ENCODE measurements around the gene DAB2IP.

Gene DAB2IP

DNA sequence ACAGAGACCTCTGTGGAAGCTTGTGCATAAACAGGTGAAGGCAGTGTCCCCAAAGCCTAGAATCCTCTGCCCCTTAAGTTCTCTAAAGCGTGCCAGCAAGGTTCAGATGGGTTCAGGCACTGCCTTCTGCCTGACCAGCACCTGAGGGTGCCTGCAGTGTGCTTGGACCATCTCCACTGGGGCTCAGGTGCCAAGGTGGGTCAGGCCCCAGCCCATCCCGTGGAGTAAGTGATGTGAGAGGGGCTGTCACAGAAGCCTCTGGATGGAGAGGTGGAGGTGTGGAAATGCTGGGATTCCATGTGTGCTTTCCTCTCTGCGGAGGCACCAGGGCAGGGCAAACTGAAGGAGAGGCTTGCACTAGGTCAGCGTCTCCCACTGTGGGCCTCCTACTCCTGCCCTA lies 118.5 kb downstream of the DAB2IP start:
- H3K4me3 ChIP-seq (ENCODE audit: low read length), result no peak overlapping the region
- H3K79me2 ChIP-seq (ENCODE audit: control insufficient read depth, low read length), result no peaks in the 10 kb centered on the region
- H3K9me2 ChIP-seq (replicated peaks; ENCODE audit: control insufficient read depth, low read length), result no peaks in the 10 kb centered on the region
- no peak overlapping the region for H3K27ac ChIP-seq (ENCODE audit: low read depth, low read length)
- TF ChIP-seq, protein P1, sequence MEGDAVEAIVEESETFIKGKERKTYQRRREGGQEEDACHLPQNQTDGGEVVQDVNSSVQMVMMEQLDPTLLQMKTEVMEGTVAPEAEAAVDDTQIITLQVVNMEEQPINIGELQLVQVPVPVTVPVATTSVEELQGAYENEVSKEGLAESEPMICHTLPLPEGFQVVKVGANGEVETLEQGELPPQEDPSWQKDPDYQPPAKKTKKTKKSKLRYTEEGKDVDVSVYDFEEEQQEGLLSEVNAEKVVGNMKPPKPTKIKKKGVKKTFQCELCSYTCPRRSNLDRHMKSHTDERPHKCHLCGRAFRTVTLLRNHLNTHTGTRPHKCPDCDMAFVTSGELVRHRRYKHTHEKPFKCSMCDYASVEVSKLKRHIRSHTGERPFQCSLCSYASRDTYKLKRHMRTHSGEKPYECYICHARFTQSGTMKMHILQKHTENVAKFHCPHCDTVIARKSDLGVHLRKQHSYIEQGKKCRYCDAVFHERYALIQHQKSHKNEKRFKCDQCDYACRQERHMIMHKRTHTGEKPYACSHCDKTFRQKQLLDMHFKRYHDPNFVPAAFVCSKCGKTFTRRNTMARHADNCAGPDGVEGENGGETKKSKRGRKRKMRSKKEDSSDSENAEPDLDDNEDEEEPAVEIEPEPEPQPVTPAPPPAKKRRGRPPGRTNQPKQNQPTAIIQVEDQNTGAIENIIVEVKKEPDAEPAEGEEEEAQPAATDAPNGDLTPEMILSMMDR (IDR thresholded peaks at IDR 0.05; ENCODE audit: low read depth, low read length, poor library complexity, severe bottlenecking), result no peak
- no peaks in the 10 kb centered on the region for H4K20me1 ChIP-seq (ENCODE audit: control insufficient read depth, insufficient read depth, low read depth, low read length)
- H3K4me1 ChIP-seq (ENCODE audit: control insufficient read depth, low read length), result no peaks in the 10 kb centered on the region
- no peak overlapping the region for H3K4me2 ChIP-seq (ENCODE audit: low read length)
- no peaks in the 10 kb centered on the region for H3K27me3 ChIP-seq (ENCODE audit: control insufficient read depth, low read length)
- no peaks in the 10 kb centered on the region for H3K36me3 ChIP-seq (ENCODE audit: control insufficient read depth, low read length)
- no peaks in the 10 kb centered on the region for H3K9me3 ChIP-seq (ENCODE audit: control insufficient read depth, insufficient read depth, low read length)
- H3F3A ChIP-seq (ENCODE audit: control insufficient read depth, insufficient read depth), result no peaks in the 10 kb centered on the region

DNA sequence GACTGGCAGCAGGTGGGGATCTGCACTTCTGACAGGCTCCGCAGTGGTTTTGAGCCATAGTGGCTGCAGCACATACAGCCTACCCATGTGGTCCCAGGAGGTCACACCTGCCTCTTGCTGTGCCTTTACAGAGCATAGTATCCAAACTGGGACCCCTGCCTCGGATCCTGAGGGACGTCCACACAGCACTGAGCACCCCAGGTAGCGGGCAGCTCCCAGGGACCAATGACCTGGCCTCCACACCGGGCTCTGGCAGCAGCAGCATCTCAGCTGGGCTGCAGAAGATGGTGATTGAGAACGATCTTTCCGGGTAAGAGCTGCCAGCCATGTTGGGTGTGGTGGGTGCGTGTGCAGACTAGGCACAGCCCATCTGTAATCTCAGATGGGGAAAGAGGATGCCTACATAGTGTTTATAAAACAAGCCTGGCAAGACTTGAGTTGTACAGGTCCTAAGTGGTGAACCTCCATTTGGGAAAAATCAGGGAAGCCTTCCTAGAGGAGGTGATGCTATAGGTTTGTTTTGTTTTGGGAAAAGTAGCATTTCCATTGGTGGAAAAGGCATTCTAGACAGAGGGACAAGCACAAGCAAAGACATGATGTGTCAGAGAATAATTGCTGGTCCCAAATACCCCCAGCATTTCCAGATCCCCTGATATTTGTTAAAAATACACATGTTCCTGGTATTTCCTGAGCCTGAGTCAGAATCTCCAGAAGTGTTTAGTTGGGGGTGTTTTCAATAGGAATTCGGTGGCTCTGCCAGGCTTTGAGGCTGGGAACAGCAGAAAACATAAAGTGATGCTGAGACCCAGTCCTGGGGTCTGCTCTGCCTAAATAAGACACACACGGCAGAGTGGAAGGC lies 119.2 kb downstream of the DAB2IP start:
- H3F3A ChIP-seq (ENCODE audit: control insufficient read depth, insufficient read depth), result no peaks in the 10 kb centered on the region
- H4K20me1 ChIP-seq (ENCODE audit: control insufficient read depth, insufficient read depth, low read depth, low read length), result no peaks in the 10 kb centered on the region
- no peak overlapping the region for H3K4me3 ChIP-seq (ENCODE audit: low read length)
- no peaks in the 10 kb centered on the region for H3K36me3 ChIP-seq (ENCODE audit: control insufficient read depth, low read length)
- H3K27ac ChIP-seq (ENCODE audit: low read depth, low read length), result no peak overlapping the region
- H3K9me2 ChIP-seq (replicated peaks; ENCODE audit: control insufficient read depth, low read length), result no peaks in the 10 kb centered on the region
- H3K4me1 ChIP-seq (ENCODE audit: control insufficient read depth, low read length), result no peaks in the 10 kb centered on the region
- no peaks in the 10 kb centered on the region for H3K9me3 ChIP-seq (ENCODE audit: control insufficient read depth, insufficient read depth, low read length)
- H3K4me2 ChIP-seq (ENCODE audit: low read length), result no peak overlapping the region
- no peaks in the 10 kb centered on the region for H3K79me2 ChIP-seq (ENCODE audit: control insufficient read depth, low read length)
- H3K27me3 ChIP-seq (ENCODE audit: control insufficient read depth, low read length), result no peaks in the 10 kb centered on the region
- TF ChIP-seq EZH2phosphoT487 (IDR thresholded peaks at IDR 0.05; ENCODE audit: borderline replicate concordance, low read length), result no peak
- TF ChIP-seq, protein P1 (IDR thresholded peaks at IDR 0.05; ENCODE audit: low read depth, low read length, poor library complexity, severe bottlenecking), result no peak

DNA sequence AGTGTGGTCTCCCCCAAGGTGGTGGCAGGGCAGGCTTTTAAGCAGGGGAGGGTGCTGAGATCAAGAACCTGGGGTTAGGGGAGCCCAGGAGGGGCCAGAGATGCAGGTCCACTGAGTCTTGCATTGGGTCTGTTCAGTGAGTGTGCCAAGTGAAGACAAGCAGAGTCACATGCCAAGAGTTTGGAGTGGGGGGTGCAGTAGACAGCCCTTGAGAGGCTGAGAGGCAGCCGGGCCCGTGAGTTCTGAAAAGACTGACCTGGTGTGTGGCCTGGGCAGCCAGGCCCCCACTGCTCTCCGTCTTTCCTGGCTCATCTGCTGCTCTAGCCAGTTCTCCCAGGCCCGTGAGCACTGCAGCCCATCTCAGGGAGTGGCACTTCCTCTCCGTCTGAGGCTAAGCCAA lies 120.0 kb downstream of the DAB2IP start:
- H3K4me3 ChIP-seq (ENCODE audit: low read length), result no peak overlapping the region
- no peak overlapping the region for H3K27ac ChIP-seq (ENCODE audit: low read depth, low read length)
- H4K20me1 ChIP-seq (ENCODE audit: control insufficient read depth, insufficient read depth, low read depth, low read length), result no peaks in the 10 kb centered on the region
- H3K9me2 ChIP-seq (replicated peaks; ENCODE audit: control insufficient read depth, low read length), result no peaks in the 10 kb centered on the region
- H3K9me3 ChIP-seq (ENCODE audit: control insufficient read depth, insufficient read depth, low read length), result no peaks in the 10 kb centered on the region
- no peaks in the 10 kb centered on the region for H3F3A ChIP-seq (ENCODE audit: control insufficient read depth, insufficient read depth)
- H3K27me3 ChIP-seq (ENCODE audit: control insufficient read depth, low read length), result no peaks in the 10 kb centered on the region
- H3K4me2 ChIP-seq (ENCODE audit: low read length), result no peak overlapping the region
- no peaks in the 10 kb centered on the region for H3K36me3 ChIP-seq (ENCODE audit: control insufficient read depth, low read length)
- H3K79me2 ChIP-seq (ENCODE audit: control insufficient read depth, low read length), result no peaks in the 10 kb centered on the region
- TF ChIP-seq, protein P1 (IDR thresholded peaks at IDR 0.05; ENCODE audit: low read depth, low read length, poor library complexity, severe bottlenecking), result no peak
- no peak for TF ChIP-seq EZH2phosphoT487 (IDR thresholded peaks at IDR 0.05; ENCODE audit: borderline replicate concordance, low read length)
- H3K4me1 ChIP-seq (ENCODE audit: control insufficient read depth, low read length), result no peaks in the 10 kb centered on the region
